GM18907 (cell line): Measurements from ENCODE around the gene ITCH.

ENCODE experiments used
- ATAC-seq: cut with Tn5 transposase; IDR thresholded peaks from one replicate; pipeline ENCODE4 v1.9.1; 2021; ENCODE audit warnings: mild to moderate bottlenecking, moderate library complexity; ENCODE audit not compliant: unreplicated experiment

ITCH gene

GRCh38 chr20:34544109-34544796 lies 181.2 kb downstream of the ITCH start:
- ATAC-seq = no peak

DNA sequence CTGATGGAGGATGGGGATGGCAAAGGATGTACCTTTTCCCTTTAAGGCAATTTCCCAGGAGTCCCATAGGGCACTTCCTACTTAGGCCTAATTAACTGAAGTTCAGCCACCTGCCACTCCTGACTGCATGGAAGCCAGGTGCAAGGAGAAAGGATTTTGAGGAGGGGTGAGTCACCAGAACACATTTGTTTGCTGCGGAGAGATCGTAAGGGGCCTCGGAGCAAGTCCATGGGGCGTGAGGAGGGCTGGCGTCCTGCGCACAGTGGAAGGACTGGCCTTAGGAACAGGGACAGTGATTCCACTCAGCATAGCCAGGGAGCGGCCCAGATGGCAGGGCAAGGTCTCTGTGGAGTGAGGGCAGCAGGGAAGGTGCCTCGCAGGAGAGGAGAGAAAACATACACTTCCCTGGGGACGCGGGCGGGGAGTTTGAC lies 183.7 kb downstream of the ITCH start:
- ATAC-seq = no peak

- no peak for ATAC-seq
Observed at GRCh38 chr20:34547844-34548613, 185.0 kb downstream of the ITCH start.

- no peak for ATAC-seq
Observed at GRCh38 chr20:34549291-34549928, 186.3 kb downstream of the ITCH start.

DNA sequence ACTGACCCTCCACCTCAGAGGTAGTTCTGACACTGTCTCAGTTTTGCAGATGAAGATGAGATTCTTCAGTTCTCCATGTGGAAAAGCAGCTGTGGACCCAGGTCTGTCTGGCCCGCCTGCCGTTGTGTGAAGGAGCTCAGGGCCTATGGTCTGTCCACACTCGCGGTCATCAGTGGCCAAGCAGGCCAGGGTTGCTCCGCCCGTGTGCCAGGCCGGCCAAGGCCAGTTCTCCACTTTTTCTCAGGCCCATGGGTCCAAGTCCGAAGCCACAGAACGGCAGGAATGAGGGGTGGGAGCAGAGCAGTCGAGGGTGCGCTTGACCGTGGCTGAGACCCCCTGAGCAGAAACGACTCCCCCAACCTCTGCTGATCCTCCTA lies 186.8 kb downstream of the ITCH start:
- ATAC-seq = no peak

GRCh38 chr20:34552569-34552968 lies 189.5 kb downstream of the ITCH start:
- ATAC-seq = no peak

DNA sequence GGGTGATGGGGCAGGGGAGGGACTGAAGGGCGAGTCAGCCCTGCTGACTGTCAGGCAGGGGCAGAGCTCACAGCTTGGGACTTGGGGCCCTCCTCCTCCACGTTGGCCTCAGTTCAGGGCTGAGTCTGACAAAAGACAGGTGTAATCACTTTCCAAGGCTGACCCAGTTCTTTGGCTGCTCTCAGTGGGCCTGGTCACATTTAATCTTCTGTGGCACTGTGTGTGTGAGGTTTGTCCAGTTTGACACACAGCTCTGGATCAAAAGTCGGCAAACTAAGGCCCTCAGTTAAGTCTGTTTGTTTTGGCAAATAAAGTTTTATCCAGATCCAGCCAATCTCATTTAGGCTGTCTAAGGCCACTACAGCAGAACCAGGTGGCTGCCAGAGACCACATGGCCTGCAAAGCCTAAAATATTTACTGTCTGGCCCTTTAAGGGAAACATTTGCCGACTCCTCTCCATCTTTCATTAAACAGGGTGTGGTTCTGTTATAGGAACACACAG lies 190.3 kb downstream of the ITCH start:
- ATAC-seq = no peak

DNA sequence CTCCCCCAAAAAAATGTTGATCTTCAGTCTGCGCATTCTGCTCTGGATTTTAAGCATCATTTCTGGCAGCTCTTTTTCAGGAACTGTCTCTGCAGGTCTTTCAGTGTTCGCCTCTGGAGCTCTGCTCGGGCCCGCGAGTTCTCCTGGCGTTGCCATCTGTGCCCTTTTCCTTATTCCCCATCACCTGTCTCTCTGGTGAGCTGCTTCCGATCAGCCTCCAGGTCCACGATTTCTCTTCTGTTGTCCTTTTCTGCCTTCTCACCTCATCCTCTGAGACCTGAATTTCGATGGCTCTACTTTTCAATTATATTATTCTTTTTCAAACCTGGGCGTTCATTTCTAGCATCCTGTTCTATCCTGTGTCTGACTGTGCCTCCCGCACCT lies 194.9 kb downstream of the ITCH start:
- no peak for ATAC-seq

GRCh38 chr20:34558320-34559218 lies 195.5 kb downstream of the ITCH start, which contains the start of gene MAP1LC3A:
Gene MAP1LC3A, plus strand, starts transcription at chr20:34558718. Its CDS starts 151 bp downstream, at chr20:34558869.
- peak; percentile 59 for ATAC-seq

DNA sequence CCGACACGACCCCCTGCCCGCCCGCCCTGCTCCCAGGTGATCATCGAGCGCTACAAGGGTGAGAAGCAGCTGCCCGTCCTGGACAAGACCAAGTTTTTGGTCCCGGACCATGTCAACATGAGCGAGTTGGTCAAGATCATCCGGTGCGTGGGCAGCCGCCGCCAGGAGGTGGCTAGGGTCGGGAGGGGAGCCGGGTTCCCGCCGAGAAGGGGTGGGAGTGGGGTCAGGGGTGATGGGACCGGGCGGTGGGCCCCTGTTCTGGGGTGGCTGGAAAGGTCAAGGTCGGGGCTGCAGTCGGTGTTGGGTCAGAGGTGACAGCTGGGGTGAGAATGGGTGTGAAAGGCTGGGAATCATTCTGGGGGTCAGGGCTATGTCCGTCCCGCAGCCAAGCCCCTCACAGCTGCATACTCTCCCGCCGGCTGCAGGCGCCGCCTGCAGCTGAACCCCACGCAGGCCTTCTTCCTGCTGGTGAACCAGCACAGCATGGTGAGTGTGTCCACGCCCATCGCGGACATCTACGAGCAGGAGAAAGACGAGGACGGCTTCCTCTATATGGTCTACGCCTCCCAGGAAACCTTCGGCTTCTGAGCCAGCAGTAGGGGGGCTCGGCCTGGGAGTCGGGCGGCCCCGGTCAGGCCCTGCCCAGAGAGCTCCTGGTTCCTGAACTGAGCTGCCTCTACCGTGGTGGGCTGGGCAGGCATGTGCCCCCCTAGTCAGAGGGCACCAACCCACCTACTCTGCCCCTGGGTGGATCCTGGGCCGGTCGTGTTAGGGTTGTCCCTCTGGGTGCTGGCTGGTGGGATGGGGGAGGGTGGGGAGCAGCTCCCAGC lies 196.5 kb downstream of the ITCH start:
- no peak for ATAC-seq

DNA sequence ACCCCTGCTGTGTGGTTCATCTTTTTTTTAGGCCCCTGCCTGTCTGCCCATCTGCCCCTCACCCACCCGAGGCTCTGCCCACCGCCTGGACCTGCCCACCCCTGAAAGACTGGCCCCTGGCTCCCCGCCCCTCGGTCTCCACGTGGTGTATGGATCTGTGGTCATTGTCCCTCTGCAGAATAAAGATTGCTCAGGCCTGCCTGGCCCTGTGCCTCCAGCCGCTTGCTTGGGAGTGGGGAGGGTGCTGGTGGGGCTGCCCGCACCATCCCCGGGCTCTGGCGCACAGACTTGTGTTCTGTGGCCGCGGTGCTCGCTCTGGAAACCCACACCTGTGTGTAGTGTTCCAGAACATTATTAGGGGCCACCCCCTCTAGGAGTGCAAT lies 197.1 kb downstream of the ITCH start:
- no peak for ATAC-seq

DNA sequence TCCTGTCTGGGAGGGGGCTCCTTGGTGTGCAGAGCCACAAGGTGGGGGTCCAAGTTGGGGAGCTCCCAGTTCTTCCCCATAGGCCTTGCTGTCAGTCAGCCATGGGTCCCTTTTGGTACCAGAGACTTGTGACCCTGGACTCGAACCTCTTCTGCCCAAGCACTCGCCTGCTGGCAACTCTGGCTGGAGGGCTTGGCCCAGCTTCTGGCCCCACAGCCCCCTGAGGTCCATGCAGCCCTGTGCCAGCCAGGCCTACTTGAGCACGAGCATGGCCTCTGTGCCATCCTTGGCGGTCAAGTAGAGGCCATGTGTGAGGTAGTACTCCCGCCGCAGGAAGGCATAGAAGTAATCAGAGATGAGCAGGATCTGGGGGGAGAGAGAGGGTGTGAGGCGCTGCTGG lies 197.5 kb downstream of the ITCH start:
- no peak for ATAC-seq
